Activated CD4-positive, alpha-beta T cell treated with anti-CD3 and anti-CD28 coated beads, Interleukin-2, amount 50 U/mL, for 24 hours (primary cell): ENCODE data around the gene ADAMTS18.
"Not testable (repeated sequence)": the region's sequence is repeated elsewhere in the genome, so short reads cannot be mapped to it uniquely, and the experiment has no call there.

ENCODE experiments used
- DNase-seq, 2 donors: peaks; one replicate each; pipeline ENCODE4 v3.0.0-alpha.2; 2020; ENCODE audit warnings: low read depth in 1 of 2, low spot score in 1 of 2

Gene ADAMTS18

DNA sequence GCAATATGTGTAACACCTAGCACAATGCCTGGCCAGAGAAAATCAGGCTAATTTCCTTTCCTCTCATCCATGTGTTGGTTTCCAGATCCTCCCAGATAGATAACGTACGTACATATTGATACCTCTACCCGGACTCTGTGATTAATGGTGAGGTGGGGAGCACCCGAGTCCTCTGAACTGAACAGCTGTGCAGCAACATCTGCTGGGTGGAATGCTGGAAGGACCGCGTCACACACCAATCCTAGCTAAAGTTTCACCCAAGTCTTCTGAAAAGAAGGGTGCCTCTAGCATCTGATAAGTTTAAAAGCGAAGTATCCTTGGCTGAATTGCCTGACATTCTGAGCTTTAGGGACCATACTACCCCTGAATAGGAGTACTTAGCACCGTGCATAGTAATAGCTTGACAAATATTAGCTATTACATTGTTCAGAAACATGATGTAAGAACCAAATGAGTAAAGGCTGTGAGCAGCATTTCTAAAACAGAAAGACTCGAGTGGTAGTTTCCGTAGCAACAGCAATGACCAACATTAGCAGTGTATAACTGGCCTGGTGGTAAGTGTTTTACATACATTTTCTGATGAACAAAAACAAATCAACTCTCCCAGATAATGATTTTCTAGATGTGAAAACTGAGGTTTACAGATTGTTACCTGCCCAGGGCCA lies 144.3 kb downstream of the ADAMTS18 start:
- no peak for DNase-seq

- DNase-seq, result no peak
Measured at GRCh38 chr16:77289331-77289809, 145.5 kb downstream of the ADAMTS18 start.

DNA sequence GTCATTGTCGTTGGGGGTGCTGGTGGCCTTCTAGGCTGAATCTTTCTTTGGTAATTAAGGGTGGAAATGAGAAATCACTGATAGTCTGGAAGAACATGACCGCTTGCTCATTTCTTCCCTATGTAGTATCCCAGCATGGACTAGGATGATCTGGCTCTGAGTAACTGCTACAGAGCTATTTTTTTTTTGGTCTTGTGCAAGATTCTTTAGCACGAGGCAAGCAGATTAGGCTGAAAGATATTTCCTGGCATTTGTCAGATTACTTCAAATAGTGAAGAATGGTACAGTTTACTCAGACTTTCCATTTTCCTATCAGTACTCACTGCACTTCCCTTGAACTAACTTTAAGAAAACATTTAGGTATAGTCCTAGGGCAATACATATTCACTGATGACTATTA lies 146.6 kb downstream of the ADAMTS18 start:
- DNase-seq, result no peak

- no peak for DNase-seq
Measured at GRCh38 chr16:77285676-77286075, 149.2 kb downstream of the ADAMTS18 start.

DNA sequence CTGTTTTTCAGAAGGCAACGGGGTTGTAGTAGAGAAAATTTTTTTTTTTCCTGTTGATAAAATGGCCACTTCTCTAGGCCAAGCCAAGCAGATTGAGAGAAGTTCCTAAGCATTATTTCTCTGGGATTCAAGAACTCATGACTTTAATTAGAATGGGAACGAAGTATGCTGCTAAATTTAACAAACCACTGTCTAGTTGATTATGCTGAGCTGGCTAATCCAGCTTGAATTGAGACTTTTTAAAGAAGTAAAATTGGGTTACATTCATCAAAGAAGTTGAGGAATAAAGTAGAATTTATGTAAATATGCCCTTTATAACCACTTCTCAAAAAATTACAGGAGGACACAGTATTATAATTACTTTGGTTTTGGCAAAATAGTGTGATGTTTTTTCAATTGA lies 152.5 kb downstream of the ADAMTS18 start:
- DNase-seq, result no peak

- not testable (repeated sequence) for DNase-seq
Measured at GRCh38 chr16:77279316-77279715, 155.5 kb downstream of the ADAMTS18 start.

DNA sequence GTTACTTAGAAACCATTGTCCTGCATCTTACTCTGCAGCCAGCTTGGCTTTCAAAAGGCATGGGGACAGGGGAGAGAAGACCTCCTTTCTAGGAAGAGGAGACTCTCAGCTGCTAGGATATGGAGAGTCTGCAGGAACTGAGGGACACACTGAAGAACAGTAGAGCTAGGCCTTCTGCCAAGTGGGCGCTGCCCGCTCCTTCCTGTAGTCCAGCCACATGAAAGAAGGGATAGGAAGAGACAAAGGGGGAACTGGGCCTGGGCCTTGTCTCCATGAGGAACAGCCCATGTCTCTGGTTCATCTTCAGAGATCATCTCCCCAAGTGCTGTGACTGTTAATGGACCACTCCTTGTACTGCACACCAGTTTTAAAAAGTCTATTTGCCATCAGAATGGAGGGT lies 157.3 kb downstream of the ADAMTS18 start:
- DNase-seq, result no peak

GRCh38 chr16:77277141-77277540 lies 157.7 kb downstream of the ADAMTS18 start:
- no peak for DNase-seq

- no peak for DNase-seq
Measured at GRCh38 chr16:77276661-77277060, 158.2 kb downstream of the ADAMTS18 start.

GRCh38 chr16:77275303-77275702 lies 159.5 kb downstream of the ADAMTS18 start:
- not testable (repeated sequence) for DNase-seq

- no peak for DNase-seq
Measured at GRCh38 chr16:77273815-77274214, 161.0 kb downstream of the ADAMTS18 start.

- no peak for DNase-seq
Measured at GRCh38 chr16:77271532-77272426, 163.1 kb downstream of the ADAMTS18 start.

GRCh38 chr16:77266185-77266584 lies 168.6 kb downstream of the ADAMTS18 start:
- DNase-seq, result not testable (repeated sequence)

DNA sequence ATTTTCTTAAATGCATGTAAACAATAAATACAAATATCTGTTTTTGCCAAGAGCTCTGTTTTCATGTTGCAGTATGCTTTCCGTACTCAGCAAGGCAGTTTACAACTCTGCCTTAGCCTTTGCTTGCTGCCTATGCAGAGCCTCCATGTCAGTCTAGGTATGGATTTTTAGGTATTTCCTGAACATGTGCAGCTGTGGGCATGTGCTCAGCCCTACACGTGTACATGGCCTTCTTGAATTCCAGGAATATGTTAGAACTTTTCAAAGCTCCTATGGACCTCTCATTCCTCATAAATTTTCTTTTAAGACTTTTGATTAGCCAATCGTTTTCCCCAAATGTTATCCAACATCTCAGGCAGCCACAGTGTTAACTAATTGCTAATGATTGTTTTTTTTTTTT lies 171.9 kb downstream of the ADAMTS18 start:
- DNase-seq, result no peak

DNA sequence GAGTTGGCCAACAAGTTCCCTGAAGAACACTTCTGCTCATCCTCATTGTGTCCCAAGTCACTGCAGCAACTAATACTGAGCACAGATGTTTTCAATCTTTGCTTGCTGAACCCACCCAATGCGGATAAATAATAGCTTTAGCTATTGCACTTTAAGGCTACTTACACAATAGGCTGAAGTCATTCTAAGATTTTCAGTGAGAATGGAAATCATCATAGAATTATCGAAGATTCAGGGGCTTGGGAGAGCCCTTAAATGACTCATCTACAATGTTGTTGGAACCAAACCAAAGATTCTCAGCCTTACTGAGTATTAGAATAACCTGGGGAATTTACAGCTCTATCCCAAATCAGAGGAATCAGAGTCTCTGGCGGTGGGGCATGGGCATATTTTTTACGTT lies 184.4 kb downstream of the ADAMTS18 start:
- no peak for DNase-seq

DNA sequence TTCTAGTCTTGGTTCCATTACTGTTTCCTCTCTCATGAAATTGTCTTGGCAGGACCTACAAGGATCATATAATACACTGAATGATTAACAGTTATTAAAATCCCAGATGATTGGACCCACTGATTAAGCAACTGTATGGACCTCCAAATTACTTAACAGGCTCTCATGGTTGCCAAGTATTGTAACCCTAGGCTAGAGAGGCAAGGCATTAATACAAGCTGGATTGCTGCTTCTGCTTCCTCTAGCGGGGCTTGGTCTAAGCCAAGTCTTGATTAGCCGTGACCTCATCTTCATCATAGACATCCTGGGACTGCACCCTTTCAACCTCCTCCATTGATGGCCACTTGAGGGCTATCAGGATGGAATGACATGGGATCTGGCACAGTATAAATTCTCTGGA lies 188.7 kb downstream of the ADAMTS18 start:
- DNase-seq, result no peak

GRCh38 chr16:77242471-77242870 lies 192.4 kb downstream of the ADAMTS18 start:
- not testable (repeated sequence) for DNase-seq

GRCh38 chr16:77238593-77238992 lies 196.2 kb downstream of the ADAMTS18 start:
- DNase-seq, result no peak

DNA sequence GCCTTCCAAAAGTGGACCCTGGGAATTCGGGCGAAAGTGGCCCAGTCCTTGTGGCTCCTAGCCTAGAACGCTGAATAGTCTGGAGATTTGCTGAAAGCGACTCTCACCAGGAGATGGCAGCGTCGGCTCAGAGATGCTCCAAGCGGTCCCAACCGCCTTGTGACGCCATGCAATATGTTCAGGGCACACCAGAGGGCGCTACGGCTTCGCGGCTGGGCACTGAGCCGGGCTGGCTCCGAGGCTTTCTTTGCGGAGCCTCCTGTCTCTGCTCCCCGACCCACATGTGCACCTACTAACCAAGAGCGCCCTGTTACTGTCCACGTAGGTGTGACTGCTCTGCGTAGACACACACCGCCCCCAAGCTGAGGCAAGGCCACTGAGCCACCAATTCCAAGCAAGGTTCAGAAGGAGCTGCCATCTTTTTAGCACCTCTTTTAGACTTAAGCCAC lies 198.7 kb downstream of the ADAMTS18 start:
- peak; percentile 79 to 82 for DNase-seq

- no peak for DNase-seq
Measured at GRCh38 chr16:77234611-77235010, 200.2 kb downstream of the ADAMTS18 start.

DNA sequence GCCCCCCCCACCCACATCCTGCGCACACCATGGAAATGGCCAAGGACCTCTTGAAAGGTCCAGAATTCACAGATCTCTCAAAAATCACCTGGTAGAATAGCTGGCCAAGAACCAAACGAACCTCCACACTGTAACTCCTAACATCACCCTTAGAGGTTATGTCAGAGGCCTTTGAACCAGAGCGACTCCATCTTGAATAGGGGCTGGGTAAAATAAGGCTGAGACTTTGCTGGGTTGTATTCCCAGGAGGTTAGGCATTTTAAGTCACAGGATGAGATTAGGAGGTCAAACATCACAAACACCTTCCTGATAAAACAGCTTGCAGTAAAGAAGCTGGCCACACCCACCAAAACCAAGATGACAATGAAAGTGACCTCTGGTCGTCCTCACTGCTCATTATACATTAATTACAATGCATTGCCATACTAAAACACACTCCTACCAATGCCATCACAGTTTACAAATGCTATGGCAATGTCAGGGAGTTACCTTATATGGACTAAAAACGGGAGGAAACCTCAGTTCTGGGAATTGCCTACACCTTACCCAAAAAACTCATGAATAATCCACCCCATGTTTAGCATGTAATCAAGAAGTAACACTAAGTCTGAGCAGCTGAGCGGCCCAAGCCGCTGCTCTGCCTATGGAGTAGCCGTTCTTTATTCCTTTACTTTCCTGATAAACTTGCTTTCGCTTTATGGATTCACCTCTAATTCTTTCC lies 200.9 kb downstream of the ADAMTS18 start:
- DNase-seq, result no peak
